Measurements from ENCODE around the gene AKAP6. TPM values are rescaled to one million over a fixed set of nuclear protein-coding genes. Genes with fewer than 3 reads are reported as not detected.

The AKAP6 gene
- total RNA-seq, 1 experiment from 2014 or later, result 1.1 TPM

- no CpG with 5 or more reads among the region's 3 CpGs for WGBS (ENCODE audit: extremely low coverage, insufficient read length, low lambda C conversion rate)
- H3K4me1 ChIP-seq (ENCODE audit: insufficient read depth, low read length), result peaks cover 2% of the 10 kb centered on the region; the same call in 1 of the 2 replicates
- no peak overlapping the region for H3K9ac ChIP-seq (ENCODE audit: extremely low read depth, insufficient read length, low read length)
- no peaks in the 10 kb centered on the region for H3K23me2 ChIP-seq (ENCODE audit: insufficient read length, low read depth, low read length, poor library complexity, severe bottlenecking)
- H4K20me1 ChIP-seq (ENCODE audit: control insufficient read depth, insufficient read depth, insufficient read length), result no peaks in the 10 kb centered on the region
- H2AK5ac ChIP-seq (ENCODE audit: insufficient read length, low read length), result no peak overlapping the region
- H3K4ac ChIP-seq (ENCODE audit: low read depth, low read length), result no peak overlapping the region
- H4K8ac ChIP-seq (replicated peaks; ENCODE audit: insufficient read length, low read depth, low read length), result no peak overlapping the region
- Mint-ChIP-seq H3K27ac (no peak overlapping the region; a peak in 1 of 7 replicates), H3K9me3 (no peaks in the 10 kb centered on the region), H3K4me3 (no peak overlapping the region), H3K4me1 (peaks cover 32 to 49% of the 10 kb centered on the region in 2 experiments), H3K27me3 (ENCODE audit: low read depth) (no peaks in the 10 kb centered on the region), H3K36me3 (ENCODE audit: insufficient read depth in 1 of 3, low read depth in 3 of 3) (no peaks in the 10 kb centered on the region)
- no peak for TF ChIP-seq CTCF (conservative IDR thresholded peaks at IDR 0.05)
- no peak overlapping the region for H2BK20ac ChIP-seq (ENCODE audit: low read depth, low read length, poor library complexity, severe bottlenecking)
- no peak overlapping the region for H3K14ac ChIP-seq (ENCODE audit: insufficient read depth, low read length)
- H4K5ac ChIP-seq (ENCODE audit: insufficient read length, low read depth, low read length), result no peak overlapping the region
- H3K9me3 ChIP-seq (ENCODE audit: control insufficient read depth, low read depth, low read length), result no peaks in the 10 kb centered on the region
- H3K27me3 ChIP-seq (ENCODE audit: insufficient read depth, low read length), result no peaks in the 10 kb centered on the region
- H3K4me2 ChIP-seq (ENCODE audit: insufficient read depth, insufficient read length, low read length), result no peak overlapping the region
- H2BK5ac ChIP-seq (ENCODE audit: insufficient read length, low read length), result no peak overlapping the region
- no peaks in the 10 kb centered on the region for H3K79me2 ChIP-seq (ENCODE audit: insufficient read depth, low read length)
- no peak overlapping the region for H2BK120ac ChIP-seq (ENCODE audit: low read depth, low read length, poor library complexity, severe bottlenecking)
- no peak overlapping the region for H3K18ac ChIP-seq (ENCODE audit: insufficient read length, low read depth, low read length)
- H2BK12ac ChIP-seq (ENCODE audit: insufficient read length, low read depth, low read length), result no peak overlapping the region
- H3K79me1 ChIP-seq (ENCODE audit: insufficient read depth, low read depth, low read length, poor library complexity, severe bottlenecking), result no peaks in the 10 kb centered on the region
- no peak overlapping the region for H2AFZ ChIP-seq (ENCODE audit: low read length)
- H3T11ph ChIP-seq (ENCODE audit: low read length), result no peak overlapping the region
- H4K91ac ChIP-seq (ENCODE audit: insufficient read length, low read depth, low read length), result no peak overlapping the region
- DNase-seq, result no peak
- no peak overlapping the region for H3K56ac ChIP-seq (ENCODE audit: insufficient read length, low read depth, low read length)
- H3K27ac ChIP-seq (ENCODE audit: insufficient read length, low read depth, low read length), result no peak overlapping the region
- no peak overlapping the region for H3K23ac ChIP-seq (ENCODE audit: insufficient read length, low read depth, low read length)
- H2BK15ac ChIP-seq (ENCODE audit: low read depth, low read length), result no peak overlapping the region
Measured at GRCh38 chr14:32368107-32368506, 39.0 kb downstream of the AKAP6 start.

Measured in H9 (cell line).